Neural progenitor cell (in vitro differentiated cells): Measurements from ENCODE around the gene COLEC12.

Experiments used
- CTCF ChIP-seq: fragments of 200-600 bp; sonication (generic); IDR thresholded peaks from 2 replicates; pipeline ENCODE4 v1.5.1; 2017; ENCODE audit warnings: antibody characterized with exemption, mild to moderate bottlenecking
- EZH2 ChIP-seq: fragments of 200-600 bp; sonication (generic); IDR thresholded peaks from 2 replicates; pipeline ENCODE4 v1.6.1; 2017; ENCODE audit warnings: antibody characterized with exemption, mild to moderate bottlenecking, moderate library complexity
- EZH2phosphoT487 ChIP-seq: fragments of 200-600 bp; sonication (generic); IDR thresholded peaks from 2 replicates; pipeline ENCODE4 v1.6.1; 2017; ENCODE audit warnings: antibody characterized with exemption

GRCh38 chr18:389658-390357 is 110.7 kb downstream of the COLEC12 start:
- TF ChIP-seq EZH2: no peak
- no peak for TF ChIP-seq CTCF
- TF ChIP-seq EZH2phosphoT487: no peak
